Measurements from ENCODE around the gene EPO. TPM values are rescaled to one million over a fixed set of nuclear protein-coding genes. Genes with fewer than 3 reads are reported as not detected.
A peak's percentile ranks its signal among the peaks of the same experiment; 100 is the strongest.

EPO gene
- total RNA-seq: not detected

- DNase-seq (ENCODE audit: low spot score): no peak
Measured at GRCh38 chr7:100720279-100720670, at the start of gene EPO. Gene EPO, plus strand, starts transcription at chr7:100720468. Its CDS starts 513 bp downstream, at chr7:100720981.

- DNase-seq (ENCODE audit: low spot score): no peak
Measured at GRCh38 chr7:100671353-100672327, 48.6 kb upstream of the EPO start.

GRCh38 chr7:100673302-100673941, 46.8 kb upstream of the EPO start, which contains the start of gene GNB2:
Gene GNB2, plus strand, starts transcription at chr7:100673740. Its CDS starts 2,526 bp downstream, at chr7:100676266.
- DNase-seq (ENCODE audit: low spot score): peak; percentile 99

- DNase-seq (ENCODE audit: low spot score): no peak
Measured at GRCh38 chr7:100673942-100674410, 46.3 kb upstream of the EPO start.

GRCh38 chr7:100674411-100675104, 45.7 kb upstream of the EPO start:
- DNase-seq (ENCODE audit: low spot score): no peak

- no peak for DNase-seq (ENCODE audit: low spot score)
Measured at GRCh38 chr7:100675105-100675451, 45.2 kb upstream of the EPO start.

- DNase-seq (ENCODE audit: low spot score): peak; percentile 76
Measured at GRCh38 chr7:100675581-100676350, 44.5 kb upstream of the EPO start.

GRCh38 chr7:100676501-100677306, 43.6 kb upstream of the EPO start:
- DNase-seq (ENCODE audit: low spot score): no peak

- DNase-seq (ENCODE audit: low spot score): no peak
Measured at GRCh38 chr7:100677308-100678267, 42.7 kb upstream of the EPO start.

GRCh38 chr7:100678291-100678984, 41.8 kb upstream of the EPO start:
- no peak for DNase-seq (ENCODE audit: low spot score)

- DNase-seq (ENCODE audit: low spot score): no peak
Measured at GRCh38 chr7:100679129-100679926, 40.9 kb upstream of the EPO start.

GRCh38 chr7:100679927-100680575, 40.2 kb upstream of the EPO start:
- DNase-seq (ENCODE audit: low spot score): no peak

GRCh38 chr7:100680576-100681271, 39.5 kb upstream of the EPO start:
- no peak for DNase-seq (ENCODE audit: low spot score)

GRCh38 chr7:100681491-100682227, 38.6 kb upstream of the EPO start:
- DNase-seq (ENCODE audit: low spot score): no peak

- DNase-seq (ENCODE audit: low spot score): no peak
Measured at GRCh38 chr7:100682228-100682741, 38.0 kb upstream of the EPO start.

Measured in mucosa of gallbladder (tissue), 1 donor.